ENCODE data around the gene LGMN. TPM values are rescaled to one million over a fixed set of nuclear protein-coding genes. Genes with fewer than 3 reads are reported as not detected.

Gene LGMN
- total and polyA plus RNA-seq, 9 of the 15 experiments (the other 6 are each of a cell fraction or from before 2014, with no cell fraction given), result 0.05 to 1.4 (median 0.43) TPM; not detected in 2

- CTCF ChIA-PET (ENCODE audit: low intra/inter-chr PET ratio), result no interaction called here
- in situ Hi-C loops (cut with MboI), result no loop called here
- Histone ChIP-seq H2AFZ (ENCODE audit: low read depth, low read length) (no peak overlapping the region), H3K4me2 (ENCODE audit: insufficient read depth, low read length) (no peak overlapping the region), H3K27ac (ENCODE audit: extremely low read depth, low read depth, low read length) (no peak overlapping the region), H3K27me3 (ENCODE audit: control insufficient read depth in 2 of 2, insufficient read depth in 2 of 2, low read length in 2 of 2) (peaks cover 0 to 6% of the 10 kb centered on the region in 2 experiments; a peak in 2 of 5 replicates), H3K9ac (ENCODE audit: insufficient read depth in 1 of 2, low read depth in 2 of 2, low read length in 2 of 2) (no peak overlapping the region), H3K79me2 (ENCODE audit: control insufficient read depth, insufficient read depth, low read length) (no peaks in the 10 kb centered on the region), H3K4me3 (no peak overlapping the region), H3K4me1 (replicated peaks in 1 of 2; ENCODE audit: control insufficient read depth in 2 of 2, insufficient read depth in 2 of 2, low read length in 2 of 2) (peaks cover 0 to 10% of the 10 kb centered on the region in 2 experiments; a peak in 3 of 5 replicates), H3K9me1 (ENCODE audit: control insufficient read depth, insufficient read depth, low read length) (no peaks in the 10 kb centered on the region), H3K36me3 (ENCODE audit: control insufficient read depth, insufficient read depth, low read length) (no peaks in the 10 kb centered on the region), H3K9me3 (replicated peaks; ENCODE audit: control insufficient read depth, insufficient read depth, low read depth, low read length) (no peaks in the 10 kb centered on the region), H4K20me1 (replicated peaks; ENCODE audit: control insufficient read depth, insufficient read depth, low read length) (no peaks in the 10 kb centered on the region)
- peak in 2 of 4 experiments; percentile 42 to 49 for DNase-seq (ENCODE audit: extremely low read depth in 1 of 4, low spot score in 3 of 4)
- ATAC-seq, result peak; percentile 58; the same call in 2 of the 3 replicates
- BruUV-seq (replicated peaks), result no TSS peak
- 3% methylated on average over 4 of the region's 4 CpGs for WGBS (ENCODE audit: insufficient coverage, low coverage, missing lambda C conversion rate)
- FAIRE-seq, result no peak
- intact Hi-C loops (cut with micrococcal nuclease), result no loop called here
- POLR2A ChIA-PET, result no interaction called here
- TF ChIP-seq CTCFL (IDR thresholded peaks at IDR 0.05; ENCODE audit: borderline replicate concordance, insufficient read depth, low read depth, low read length, poor library complexity, severe bottlenecking) (no peak), SOX6 (IDR thresholded peaks at IDR 0.05) (peak; percentile 63; the same call in 1 of the 2 replicates), FOXM1 (IDR thresholded peaks at IDR 0.05; ENCODE audit: low read depth) (peak; percentile 47; the same call in 1 of the 2 replicates), FOXM1 (CRISPR knock-in tag; IDR thresholded peaks at IDR 0.05; ENCODE audit: low read depth) (no peak), HDAC3 (IDR thresholded peaks at IDR 0.05; ENCODE audit: borderline replicate concordance, partially characterized antibody) (peak; percentile 67), TCF3 (CRISPR knock-in tag; IDR thresholded peaks at IDR 0.05) (peak; percentile 48), SMARCE1 (IDR thresholded peaks at IDR 0.05) (peak; percentile 45; the same call in 1 of the 2 replicates), DPF2 (IDR thresholded peaks at IDR 0.05) (peak; percentile 56; the same call in 1 of the 2 replicates), MEIS2 (IDR thresholded peaks at IDR 0.05; ENCODE audit: partially characterized antibody) (peak; percentile 9), MTA2 (IDR thresholded peaks at IDR 0.05; ENCODE audit: low read depth) (peak; percentile 59), U2AF2 (optimal IDR thresholded peaks at IDR 0.05; ENCODE audit: low read depth, low read length) (no peak), LARP7 (IDR thresholded peaks at IDR 0.05) (no peak), ZC3H11A (IDR thresholded peaks at IDR 0.05; ENCODE audit: low read depth, low read length) (no peak), ZNF384 (IDR thresholded peaks at IDR 0.05; ENCODE audit: low read depth, low read length) (peak; percentile 73), MED1 (CRISPR knock-in tag; IDR thresholded peaks at IDR 0.05; ENCODE audit: borderline replicate concordance) (no peak), ESRRA (IDR thresholded peaks at IDR 0.05; ENCODE audit: borderline replicate concordance, low read depth) (peak; percentile 40; the same call in 1 of the 2 replicates), ZNF561 (CRISPR knock-in tag; conservative IDR thresholded peaks at IDR 0.05) (no peak), NCOA4 (IDR thresholded peaks at IDR 0.05; ENCODE audit: partially characterized antibody) (no peak), SP1 (CRISPR knock-in tag; IDR thresholded peaks at IDR 0.05) (no peak), SMAD4 (CRISPR knock-in tag; conservative IDR thresholded peaks at IDR 0.05) (0 out of 2 replicates have a peak, but pooled peaks have one; percentile 22), KLF16 (IDR thresholded peaks at IDR 0.05) (0 out of 2 replicates have a peak, but pooled peaks have one; percentile 26), POLR2AphosphoS5 (IDR thresholded peaks at IDR 0.05; ENCODE audit: control insufficient read depth, insufficient read depth, low read depth, low read length) (no peak), CHD1 (IDR thresholded peaks at IDR 0.05; ENCODE audit: low read length) (no peak), NUFIP1 (IDR thresholded peaks at IDR 0.05; ENCODE audit: partially characterized antibody) (no peak), SMARCA5 (IDR thresholded peaks at IDR 0.05) (no peak), ARID1B (IDR thresholded peaks at IDR 0.05) (peak; percentile 77), ARHGAP35 (IDR thresholded peaks at IDR 0.05; ENCODE audit: partially characterized antibody) (no peak)
Measured at GRCh38 chr14:92733007-92733406, 15.4 kb downstream of the LGMN start.
